Measurements from ENCODE around the gene ADORA1. TPM values are rescaled to one million over a fixed set of nuclear protein-coding genes. Genes with fewer than 3 reads are reported as not detected.

The ADORA1 gene
- total RNA-seq, 1 donor from 2014 or later, result 7.3 TPM

GRCh38 chr1:203121186-203122015 lies 6.1 kb upstream of the ADORA1 start:
- no peak for DNase-seq (ENCODE audit: low spot score)

- no peak for DNase-seq (ENCODE audit: low spot score)
These were observed 5.4 kb upstream of the ADORA1 start for GRCh38 chr1:203122159-203122558.

GRCh38 chr1:203124011-203124410 lies 3.5 kb upstream of the ADORA1 start:
- DNase-seq (ENCODE audit: low spot score), result no peak

- no peak for DNase-seq (ENCODE audit: low spot score)
These were observed 2.8 kb upstream of the ADORA1 start for GRCh38 chr1:203124546-203125317.

GRCh38 chr1:203126151-203126865 lies 1.2 kb upstream of the ADORA1 start:
- no peak for DNase-seq (ENCODE audit: low spot score)

- no peak for DNase-seq (ENCODE audit: low spot score)
These were observed 460 bp upstream of the ADORA1 start for GRCh38 chr1:203126866-203127665.

GRCh38 chr1:203128431-203128715 lies 847 bp downstream of the ADORA1 start:
- DNase-seq (ENCODE audit: low spot score), result no peak

- no peak for DNase-seq (ENCODE audit: low spot score)
These were observed 1.4 kb downstream of the ADORA1 start for GRCh38 chr1:203128716-203129500.

- peak; percentile 64 for DNase-seq (ENCODE audit: low spot score)
These were observed 2.1 kb downstream of the ADORA1 start for GRCh38 chr1:203129501-203130231.

- DNase-seq (ENCODE audit: low spot score), result no peak
These were observed 2.9 kb downstream of the ADORA1 start for GRCh38 chr1:203130358-203130985.

- DNase-seq (ENCODE audit: low spot score), result no peak
These were observed 4.1 kb downstream of the ADORA1 start for GRCh38 chr1:203131548-203132200.

GRCh38 chr1:203133970-203134725 lies 6.6 kb downstream of the ADORA1 start:
- no peak for DNase-seq (ENCODE audit: low spot score)

GRCh38 chr1:203135636-203136305 lies 8.2 kb downstream of the ADORA1 start:
- no peak for DNase-seq (ENCODE audit: low spot score)

- DNase-seq (ENCODE audit: low spot score), result no peak
These were observed 9.0 kb downstream of the ADORA1 start for GRCh38 chr1:203136409-203137042.

- DNase-seq (ENCODE audit: low spot score), result no peak
These were observed 9.8 kb downstream of the ADORA1 start for GRCh38 chr1:203137324-203137723.

GRCh38 chr1:203138066-203138465 lies 10.5 kb downstream of the ADORA1 start:
- DNase-seq (ENCODE audit: low spot score), result no peak

GRCh38 chr1:203139976-203140475 lies 12.5 kb downstream of the ADORA1 start:
- no peak for DNase-seq (ENCODE audit: low spot score)

Data from mucosa of gallbladder (tissue), 1 donor.